Brain microvascular endothelial cell (primary cell): Measurements from ENCODE around the gene RERE.

Source experiments
- DNase-seq: peaks from one replicate; pipeline ENCODE4 v3.0.0-alpha.2; 2020
- H3K27ac ChIP-seq: fragments of 250-450 bp; sonication (Bioruptor Pico); 2 replicates; pipeline ENCODE4 v1.5.1; 2020; ENCODE audit warnings: mild to moderate bottlenecking, moderate library complexity
- H3K27me3 ChIP-seq: fragments of 250-450 bp; sonication (Bioruptor Pico); replicated peaks from 2 replicates; pipeline ENCODE4 v1.5.1; 2020; ENCODE audit warnings: mild to moderate bottlenecking
- H3K36me3 ChIP-seq: fragments of 250-450 bp; sonication (Bioruptor Pico); replicated peaks from 2 replicates; pipeline ENCODE4 v1.5.1; 2020; ENCODE audit warnings: mild to moderate bottlenecking
- H3K4me3 ChIP-seq: 2 replicates; pipeline ENCODE4 v1.5.1; 2011; ENCODE audit warnings: low read depth, mild to moderate bottlenecking, control low read depth, low read length, moderate library complexity
- CTCF ChIP-seq: IDR thresholded peaks from 2 replicates; pipeline ENCODE4 v1.5.1; 2011; ENCODE audit warnings: low read depth, mild to moderate bottlenecking, moderate library complexity, low read length, control low read depth, inconsistent platforms; ENCODE audit errors: missing control alignments
- in situ Hi-C: cut with HindIII; loops from 2 replicates; pipeline ENCODE4 v1.10.0; 2017; ENCODE audit warnings: low sequenced_read_pairs, low pct_ligation_motif_present

Gene RERE

GRCh38 chr1:8752921-8753713 is 64.3 kb downstream of the RERE start:
- TF ChIP-seq CTCF: no peak
- H3K36me3 ChIP-seq: no peaks in the 10 kb centered on the region
- DNase-seq: no peak
- in situ Hi-C loops: no loop called here
- H3K27me3 ChIP-seq: no peaks in the 10 kb centered on the region
- H3K4me3 ChIP-seq: no peak overlapping the region
- no peak overlapping the region for H3K27ac ChIP-seq

- H3K27ac ChIP-seq: no peak overlapping the region
- TF ChIP-seq CTCF: no peak
- in situ Hi-C loops: no loop called here
- DNase-seq: no peak
- no peaks in the 10 kb centered on the region for H3K36me3 ChIP-seq
- no peak overlapping the region for H3K4me3 ChIP-seq
- no peaks in the 10 kb centered on the region for H3K27me3 ChIP-seq
Measured at GRCh38 chr1:8752411-8752810, 65.0 kb downstream of the RERE start.

- Histone ChIP-seq H3K27ac (no peak overlapping the region), H3K4me3 (no peak overlapping the region), H3K27me3 (no peaks in the 10 kb centered on the region), H3K36me3 (no peaks in the 10 kb centered on the region)
- no peak for DNase-seq
- in situ Hi-C loops: no loop called here
- no peak for TF ChIP-seq CTCF
Measured at GRCh38 chr1:8751984-8752383, 65.5 kb downstream of the RERE start.

GRCh38 chr1:8747879-8748825 is 69.3 kb downstream of the RERE start:
- no peaks in the 10 kb centered on the region for H3K36me3 ChIP-seq
- DNase-seq: no peak
- no peak overlapping the region for H3K27ac ChIP-seq
- TF ChIP-seq CTCF: no peak
- in situ Hi-C loops: no loop called here
- no peak overlapping the region for H3K4me3 ChIP-seq
- no peaks in the 10 kb centered on the region for H3K27me3 ChIP-seq

- no peaks in the 10 kb centered on the region for H3K36me3 ChIP-seq
- in situ Hi-C loops: no loop called here
- no peak for DNase-seq
- H3K27me3 ChIP-seq: no peaks in the 10 kb centered on the region
- no peak overlapping the region for H3K4me3 ChIP-seq
- no peak overlapping the region for H3K27ac ChIP-seq
- TF ChIP-seq CTCF: no peak
Measured at GRCh38 chr1:8746554-8746953, 70.9 kb downstream of the RERE start.
